Kidney epithelial cell (primary cell): Measurements from ENCODE around the gene COASY. TPM values are rescaled to one million over a fixed set of nuclear protein-coding genes. Genes with fewer than 3 reads are reported as not detected.

ENCODE experiments used
- DNase-seq: peaks from one replicate; pipeline ENCODE4 v3.0.0-alpha.2; 2010; ENCODE audit warnings: low read depth
- H3K27me3 ChIP-seq: 2 replicates; pipeline ENCODE4 v1.6.0; 2011; ENCODE audit warnings: low read length; ENCODE audit not compliant: control insufficient read depth, insufficient read depth
- H3K36me3 ChIP-seq: 2 replicates; pipeline ENCODE4 v1.5.1; 2011; ENCODE audit warnings: low read length; ENCODE audit not compliant: control insufficient read depth, insufficient read depth
- H3K4me3 ChIP-seq: 2 replicates; pipeline ENCODE4 v1.5.1; 2011; ENCODE audit warnings: low read depth, mild to moderate bottlenecking, control low read depth, low read length
- CTCF ChIP-seq: IDR thresholded peaks from 2 replicates; pipeline ENCODE4 v1.5.1; 2011; ENCODE audit warnings: mild to moderate bottlenecking, moderate library complexity, low read length, control low read depth, inconsistent platforms; ENCODE audit not compliant: insufficient read depth, poor library complexity, severe bottlenecking
- total RNA-seq: library from RNA; depleted of rRNA; stranded (reverse); fragments of >200 nt; gene quantifications from 2 replicates; pipeline ENCODE4 v1.2.3, GENCODE V29; 2015

Gene COASY
- total RNA-seq, 1 donor from 2014 or later: 26.8 TPM

GRCh38 chr17:42517516-42517915 lies 44.4 kb upstream of the COASY start:
- H3K36me3 ChIP-seq: no peaks in the 10 kb centered on the region
- DNase-seq: no peak
- H3K27me3 ChIP-seq: no peaks in the 10 kb centered on the region
- peak; percentile 90 for TF ChIP-seq CTCF
- H3K4me3 ChIP-seq: no peak overlapping the region

- Histone ChIP-seq H3K4me3 (no peak overlapping the region), H3K36me3 (no peaks in the 10 kb centered on the region), H3K27me3 (no peaks in the 10 kb centered on the region)
- TF ChIP-seq CTCF: no peak
- DNase-seq: peak; percentile 73
These were observed 43.7 kb upstream of the COASY start for GRCh38 chr17:42518046-42518754.

- Histone ChIP-seq H3K36me3 (no peaks in the 10 kb centered on the region), H3K4me3 (no peak overlapping the region), H3K27me3 (no peaks in the 10 kb centered on the region)
- TF ChIP-seq CTCF: no peak
- DNase-seq: no peak
These were observed 43.0 kb upstream of the COASY start for GRCh38 chr17:42518755-42519545.

- peak; percentile 2 for TF ChIP-seq CTCF
- Histone ChIP-seq H3K27me3 (no peaks in the 10 kb centered on the region), H3K4me3 (no peak overlapping the region), H3K36me3 (no peaks in the 10 kb centered on the region)
- DNase-seq: peak; percentile 95
These were observed 42.1 kb upstream of the COASY start for GRCh38 chr17:42519546-42520491.

- H3K4me3 ChIP-seq: no peak overlapping the region
- TF ChIP-seq CTCF: peak; percentile 39
- H3K27me3 ChIP-seq: no peaks in the 10 kb centered on the region
- no peak for DNase-seq
- H3K36me3 ChIP-seq: no peaks in the 10 kb centered on the region
These were observed 41.4 kb upstream of the COASY start for GRCh38 chr17:42520540-42520951.
